Fibroblast of lung (primary cell): ENCODE results near the gene RPSA. TPM values are rescaled to one million over a fixed set of nuclear protein-coding genes. Genes with fewer than 3 reads are reported as not detected.
"Not testable (repeated sequence)": the region's sequence is repeated elsewhere in the genome, so short reads cannot be mapped to it uniquely, and the experiment has no call there.

Experiments
- DNase-seq, 2 donors: peaks; one replicate each; pipeline versions ENCODE4 v3.0.0 to v3.0.0-alpha.2; 2010; ENCODE audit warnings: low read depth in 2 of 2
- H2AFZ ChIP-seq: 2 replicates; pipeline ENCODE4 v1.5.1; 2012; ENCODE audit warnings: low read length, control low read depth, inconsistent platforms
- H3K27ac ChIP-seq: 2 replicates; pipeline ENCODE4 v1.5.1; 2011; ENCODE audit warnings: low read length, control low read depth; ENCODE audit not compliant: insufficient read depth
- H3K27me3 ChIP-seq: 2 replicates; pipeline ENCODE4 v1.5.1; 2011; ENCODE audit warnings: mild to moderate bottlenecking, low read length; ENCODE audit not compliant: control insufficient read depth, insufficient read depth
- H3K36me3 ChIP-seq: 2 replicates; pipeline ENCODE4 v1.5.1; 2011; ENCODE audit warnings: low read length; ENCODE audit not compliant: control insufficient read depth, insufficient read depth
- H3K4me1 ChIP-seq: 2 replicates; pipeline ENCODE4 v1.5.1; 2011; ENCODE audit warnings: low read length; ENCODE audit not compliant: control insufficient read depth, insufficient read depth; ENCODE audit errors: extremely low read depth
- H3K4me2 ChIP-seq: 2 replicates; pipeline ENCODE4 v1.5.1; 2011; ENCODE audit warnings: low read length, control low read depth; ENCODE audit not compliant: insufficient read depth; ENCODE audit errors: extremely low read depth
- H3K4me3 ChIP-seq, 4 experiments: fragments of 200-600 bp in 1 of 4; sonication (generic) in 1 of 4; replicated peaks in 1 of 4; 2 replicates each; pipeline ENCODE4 v1.5.1; 2011 to 2016; ENCODE audit warnings: low read length in 4 of 4, low read depth in 3 of 4, mild to moderate bottlenecking in 3 of 4, control low read depth in 2 of 4, inconsistent platforms in 1 of 4, mixed read lengths in 1 of 4; ENCODE audit not compliant: insufficient read depth in 1 of 4; ENCODE audit errors: control extremely low read depth in 1 of 4
- H3K79me2 ChIP-seq: 2 replicates; pipeline ENCODE4 v1.5.1; 2012; ENCODE audit warnings: mild to moderate bottlenecking, low read length, inconsistent platforms; ENCODE audit not compliant: control insufficient read depth, insufficient read depth
- H3K9ac ChIP-seq: 2 replicates; pipeline ENCODE4 v1.5.1; 2011; ENCODE audit warnings: mild to moderate bottlenecking, low read length, control low read depth; ENCODE audit not compliant: insufficient read depth
- H3K9me3 ChIP-seq: 2 replicates; pipeline ENCODE4 v1.5.1; 2012; ENCODE audit warnings: low read depth, low read length; ENCODE audit not compliant: control insufficient read depth, insufficient read depth
- H4K20me1 ChIP-seq: 2 replicates; pipeline ENCODE4 v1.5.1; 2011; ENCODE audit warnings: low read length; ENCODE audit not compliant: control insufficient read depth, insufficient read depth; ENCODE audit errors: extremely low read depth
- CTCF ChIP-seq, 2 donors: IDR thresholded peaks in 1 of 2; conservative IDR thresholded peaks in 1 of 2; 1 replicate in 1 of 2; 2 replicates in 1 of 2; pipeline ENCODE4 v1.5.1; 2011 to 2012; ENCODE audit warnings: low read length in 2 of 2, control low read depth in 1 of 2, inconsistent platforms in 1 of 2, low read depth in 1 of 2, mild to moderate bottlenecking in 1 of 2
- EZH2 ChIP-seq: IDR thresholded peaks from 2 replicates; pipeline ENCODE4 v1.5.1; 2012; ENCODE audit warnings: low read length, control low read depth, mild to moderate bottlenecking; ENCODE audit errors: missing control alignments
- polyA plus RNA-seq, 2 donors: library from polyadenylated mRNA; depleted of rRNA in 1 of 2; stranded (reverse) in 1 of 2; unstranded in 1 of 2; fragments of >200 nt; gene quantifications; 2 replicates each; pipeline ENCODE4 v1.2.1, GENCODE V29; 2011 to 2012; ENCODE audit warnings: missing spikeins in 1 of 2
- total RNA-seq: library from RNA; depleted of rRNA; stranded (reverse); fragments of >200 nt; gene quantifications from 2 replicates; pipeline ENCODE4 v1.2.1, GENCODE V29; 2014

The RPSA gene
- total and polyA plus RNA-seq, 2 donors (not counting 1 experiment from before 2014, with no cell fraction given) = 1,607 to 2,369 TPM

GRCh38 chr3:39362192-39362591 lies 44.3 kb upstream of the RPSA start:
- no peak for TF ChIP-seq EZH2
- no peak for TF ChIP-seq CTCF (conservative IDR thresholded peaks at IDR 0.05 in 1 of 2, IDR thresholded peaks at IDR 0.05 in 1 of 2; ENCODE audit: low read depth in 1 of 2, low read length in 2 of 2)
- Histone ChIP-seq H2AFZ (no peak overlapping the region), H3K9me3 (no peaks in the 10 kb centered on the region), H3K4me1 (no peaks in the 10 kb centered on the region), H3K4me2 (no peak overlapping the region), H3K27me3 (no peaks in the 10 kb centered on the region), H3K4me3 (no peak overlapping the region), H3K27ac (no peak overlapping the region), H3K36me3 (no peaks in the 10 kb centered on the region), H3K79me2 (no peaks in the 10 kb centered on the region), H4K20me1 (no peaks in the 10 kb centered on the region), H3K9ac (no peak overlapping the region)
- DNase-seq = no peak

GRCh38 chr3:39362812-39363211 lies 43.7 kb upstream of the RPSA start:
- H3K27ac ChIP-seq = no peak overlapping the region
- no peak overlapping the region for H3K4me2 ChIP-seq
- no peaks in the 10 kb centered on the region for H4K20me1 ChIP-seq
- no peak overlapping the region for H3K4me3 ChIP-seq
- H3K9ac ChIP-seq = no peak overlapping the region
- no peak for DNase-seq
- H3K4me1 ChIP-seq = no peaks in the 10 kb centered on the region
- no peaks in the 10 kb centered on the region for H3K9me3 ChIP-seq
- H3K36me3 ChIP-seq = no peaks in the 10 kb centered on the region
- TF ChIP-seq CTCF (conservative IDR thresholded peaks at IDR 0.05 in 1 of 2, IDR thresholded peaks at IDR 0.05 in 1 of 2; ENCODE audit: low read depth in 1 of 2, low read length in 2 of 2) = no peak
- TF ChIP-seq EZH2 = no peak
- H2AFZ ChIP-seq = no peak overlapping the region
- H3K27me3 ChIP-seq = no peaks in the 10 kb centered on the region
- no peaks in the 10 kb centered on the region for H3K79me2 ChIP-seq

- H3K36me3 ChIP-seq, H3K9me3 ChIP-seq, H3K79me2 ChIP-seq, H3K4me3 ChIP-seq, H3K4me2 ChIP-seq, H2AFZ ChIP-seq, H3K27ac ChIP-seq, H4K20me1 ChIP-seq, H3K9ac ChIP-seq, H3K27me3 ChIP-seq, DNase-seq, H3K4me1 ChIP-seq: not testable (repeated sequence)
Observed at GRCh38 chr3:39370450-39370849, 36.1 kb upstream of the RPSA start.
